Neutrophil (primary cell): Measurements from ENCODE around the gene DSCAML1.

Experiments used
- H3K27ac ChIP-seq: fragments of 200-600 bp; sonication (generic); 2 replicates; pipeline ENCODE4 v1.5.1; 2016; ENCODE audit warnings: mild to moderate bottlenecking, moderate library complexity
- H3K27me3 ChIP-seq: fragments of 200-600 bp; sonication (generic); 2 replicates; pipeline ENCODE4 v1.6.0; 2016; ENCODE audit warnings: mild to moderate bottlenecking
- H3K36me3 ChIP-seq: fragments of 200-600 bp; sonication (generic); 2 replicates; pipeline ENCODE4 v1.5.1; 2017
- H3K4me1 ChIP-seq, 2 experiments: fragments of 200-600 bp in 1 of 2; sonication (generic) in 1 of 2; 1 replicate in 1 of 2; 2 replicates in 1 of 2; pipeline versions ENCODE4 v1.5.1 to v1.6.1; 2013 to 2016; ENCODE audit warnings: low read depth in 1 of 2, low read length in 1 of 2, mild to moderate bottlenecking in 1 of 2, moderate library complexity in 1 of 2; ENCODE audit not compliant: control insufficient read depth in 1 of 2, insufficient read depth in 1 of 2
- H3K4me3 ChIP-seq, 2 experiments: fragments of 200-600 bp in 1 of 2; sonication (generic) in 1 of 2; 1 replicate in 1 of 2; 2 replicates in 1 of 2; pipeline ENCODE4 v1.5.1; 2013 to 2016; ENCODE audit warnings: low read depth in 1 of 2, low read length in 1 of 2, mild to moderate bottlenecking in 1 of 2, moderate library complexity in 1 of 2
- H3K9me3 ChIP-seq: fragments of 200-600 bp; sonication (generic); 2 replicates; pipeline ENCODE4 v1.5.1; 2016
- TF ChIP-seq, protein P1 (sequence below): fragments of 200-600 bp; sonication (generic); IDR thresholded peaks from 2 replicates; pipeline ENCODE4 v1.5.1; 2016; ENCODE audit warnings: antibody characterized with exemption

Gene DSCAML1

DNA sequence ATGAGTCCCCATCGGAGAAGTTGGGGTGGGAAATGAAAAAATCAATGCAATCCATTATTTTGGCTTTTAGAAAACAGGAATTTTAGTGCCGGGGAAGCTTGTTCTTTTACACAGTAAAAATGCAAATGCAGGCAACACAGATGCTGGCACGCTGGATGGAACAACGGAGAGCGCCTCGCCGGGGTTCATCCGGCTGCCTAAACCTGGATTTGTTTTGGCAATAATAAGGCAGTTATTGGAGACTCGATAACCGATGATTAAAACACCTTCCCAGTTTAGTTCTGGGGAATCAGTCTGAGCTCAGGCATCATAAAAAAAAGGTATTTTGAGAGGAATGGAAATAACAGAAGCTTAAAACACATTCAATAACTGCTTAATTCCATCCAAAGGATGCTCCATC is 2.9 kb downstream of the DSCAML1 start:
- TF ChIP-seq, protein P1, sequence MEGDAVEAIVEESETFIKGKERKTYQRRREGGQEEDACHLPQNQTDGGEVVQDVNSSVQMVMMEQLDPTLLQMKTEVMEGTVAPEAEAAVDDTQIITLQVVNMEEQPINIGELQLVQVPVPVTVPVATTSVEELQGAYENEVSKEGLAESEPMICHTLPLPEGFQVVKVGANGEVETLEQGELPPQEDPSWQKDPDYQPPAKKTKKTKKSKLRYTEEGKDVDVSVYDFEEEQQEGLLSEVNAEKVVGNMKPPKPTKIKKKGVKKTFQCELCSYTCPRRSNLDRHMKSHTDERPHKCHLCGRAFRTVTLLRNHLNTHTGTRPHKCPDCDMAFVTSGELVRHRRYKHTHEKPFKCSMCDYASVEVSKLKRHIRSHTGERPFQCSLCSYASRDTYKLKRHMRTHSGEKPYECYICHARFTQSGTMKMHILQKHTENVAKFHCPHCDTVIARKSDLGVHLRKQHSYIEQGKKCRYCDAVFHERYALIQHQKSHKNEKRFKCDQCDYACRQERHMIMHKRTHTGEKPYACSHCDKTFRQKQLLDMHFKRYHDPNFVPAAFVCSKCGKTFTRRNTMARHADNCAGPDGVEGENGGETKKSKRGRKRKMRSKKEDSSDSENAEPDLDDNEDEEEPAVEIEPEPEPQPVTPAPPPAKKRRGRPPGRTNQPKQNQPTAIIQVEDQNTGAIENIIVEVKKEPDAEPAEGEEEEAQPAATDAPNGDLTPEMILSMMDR: no peak
- Histone ChIP-seq H3K36me3 (no peaks in the 10 kb centered on the region), H3K27me3 (peaks cover 98% of the 10 kb centered on the region), H3K27ac (no peak overlapping the region), H3K9me3 (no peaks in the 10 kb centered on the region), H3K4me3 (no peak overlapping the region), H3K4me1 (no peaks in the 10 kb centered on the region)

DNA sequence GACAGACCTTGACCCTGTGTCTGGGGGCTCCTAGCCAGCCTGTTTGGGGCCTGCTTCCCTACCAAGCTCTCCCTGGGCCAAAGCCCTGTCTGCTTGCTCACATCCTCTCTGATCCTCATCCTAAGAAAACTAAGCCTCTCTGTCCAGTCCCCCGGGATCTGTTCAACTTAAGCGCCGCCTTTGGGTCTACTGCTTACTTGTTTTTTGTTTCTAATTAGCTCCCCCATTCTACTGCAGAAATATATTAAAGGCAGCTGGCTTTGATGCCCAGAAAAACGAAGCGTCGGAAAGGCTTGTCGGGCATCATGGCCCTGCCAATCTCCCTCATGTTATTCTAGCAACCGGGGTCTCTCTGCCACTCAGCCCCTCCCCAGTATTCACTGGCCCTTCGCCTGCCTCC is 3.4 kb downstream of the DSCAML1 start:
- Histone ChIP-seq H3K36me3 (no peaks in the 10 kb centered on the region), H3K9me3 (no peaks in the 10 kb centered on the region), H3K4me3 (no peak overlapping the region), H3K27ac (no peak overlapping the region), H3K4me1 (no peaks in the 10 kb centered on the region), H3K27me3 (peaks cover 98% of the 10 kb centered on the region)
- TF ChIP-seq, protein P1: no peak

- no peaks in the 10 kb centered on the region for H3K4me1 ChIP-seq
- no peaks in the 10 kb centered on the region for H3K9me3 ChIP-seq
- TF ChIP-seq, protein P1: no peak
- peaks cover 94% of the 10 kb centered on the region for H3K27me3 ChIP-seq
- no peaks in the 10 kb centered on the region for H3K36me3 ChIP-seq
- H3K4me3 ChIP-seq: no peak overlapping the region
- H3K27ac ChIP-seq: no peak overlapping the region
Observed at GRCh38 chr11:117792992-117793391, 4.0 kb downstream of the DSCAML1 start.

DNA sequence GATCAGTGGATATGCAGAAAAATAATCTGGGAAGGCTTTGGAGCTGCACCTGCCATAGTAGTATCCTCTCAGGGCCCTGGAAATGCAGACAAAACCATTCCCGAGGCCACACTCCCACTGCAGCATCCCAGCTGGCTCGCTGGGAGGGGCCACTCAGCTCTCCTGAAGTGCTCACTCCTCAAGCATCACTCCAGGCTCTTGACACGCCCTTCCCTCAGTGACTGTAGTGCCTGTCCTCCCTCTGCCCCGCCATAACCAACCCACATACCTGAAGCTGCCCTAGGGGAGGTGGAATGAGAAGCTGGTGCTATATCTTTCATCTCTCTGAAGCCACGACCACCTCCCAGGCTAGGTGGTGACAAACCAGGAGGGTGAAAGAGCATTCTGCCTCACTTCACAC is 4.8 kb downstream of the DSCAML1 start:
- no peak overlapping the region for H3K4me3 ChIP-seq
- no peaks in the 10 kb centered on the region for H3K9me3 ChIP-seq
- H3K4me1 ChIP-seq: no peaks in the 10 kb centered on the region
- H3K36me3 ChIP-seq: no peaks in the 10 kb centered on the region
- no peak overlapping the region for H3K27ac ChIP-seq
- H3K27me3 ChIP-seq: peaks cover 86% of the 10 kb centered on the region
- TF ChIP-seq, protein P1: no peak

DNA sequence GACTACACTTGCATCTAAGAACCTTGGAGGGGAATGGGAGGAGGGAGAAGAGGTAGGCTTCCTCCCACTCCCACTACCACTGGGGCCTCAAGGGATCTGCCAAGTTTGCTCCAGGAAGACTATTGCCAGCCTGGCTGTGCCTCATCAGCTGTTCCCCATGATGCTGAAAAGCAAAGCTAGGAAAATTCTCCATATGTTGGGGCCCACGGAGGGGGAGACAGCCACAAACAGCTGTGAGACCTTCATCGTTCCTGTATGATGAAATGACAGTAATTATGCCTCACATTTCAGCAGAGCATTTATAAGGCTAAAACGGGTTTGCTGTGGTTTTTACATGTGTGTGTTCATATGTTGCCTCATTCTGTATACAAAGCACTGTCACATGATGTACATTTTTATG is 6.7 kb downstream of the DSCAML1 start:
- Histone ChIP-seq H3K4me1 (no peaks in the 10 kb centered on the region), H3K9me3 (no peaks in the 10 kb centered on the region), H3K36me3 (no peaks in the 10 kb centered on the region), H3K27ac (no peak overlapping the region), H3K27me3 (peaks cover 84% of the 10 kb centered on the region), H3K4me3 (no peak overlapping the region)
- TF ChIP-seq, protein P1: no peak

DNA sequence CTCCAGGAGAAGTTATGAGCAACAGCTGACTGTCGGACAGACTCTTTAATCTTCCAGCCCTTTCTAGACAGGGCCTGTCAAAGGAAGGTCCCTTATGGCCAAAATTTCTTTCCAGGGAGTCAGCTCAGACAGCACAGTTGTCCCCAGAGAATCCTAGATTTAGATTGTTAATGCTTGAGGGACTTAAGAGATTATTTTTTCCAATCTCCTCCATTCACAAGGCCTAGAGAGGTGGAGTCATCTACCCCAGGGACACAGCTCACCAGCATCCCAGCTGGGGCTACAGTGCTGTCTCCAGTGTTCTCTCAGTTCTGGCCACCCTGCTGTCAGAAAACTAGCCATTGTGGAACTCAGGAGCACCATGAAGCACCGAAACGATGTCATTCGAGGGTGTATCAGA is 7.8 kb downstream of the DSCAML1 start:
- Histone ChIP-seq H3K9me3 (no peaks in the 10 kb centered on the region), H3K36me3 (no peaks in the 10 kb centered on the region), H3K27me3 (peaks cover 84% of the 10 kb centered on the region), H3K4me1 (no peaks in the 10 kb centered on the region), H3K4me3 (no peak overlapping the region), H3K27ac (no peak overlapping the region)
- TF ChIP-seq, protein P1: no peak
